Spleen (tissue), 7 donors: ENCODE data around the gene ADAMTS17.

ENCODE experiments used
- CTCF ChIP-seq, 11 experiments: fragments of 200-600 bp in 7 of 11; fragments of 450-650 bp in 4 of 11; sonication (generic) in 4 of 11; IDR thresholded peaks in 8 of 11; conservative IDR thresholded peaks in 3 of 11; 1 replicate in 7 of 11; 2 replicates in 4 of 11; pipeline versions ENCODE4 v1.4.0 to v1.8.0; 2016 to 2021; ENCODE audit warnings: antibody characterized with exemption in 11 of 11, inconsistent platforms in 4 of 11, mild to moderate bottlenecking in 1 of 11
- POLR2A ChIP-seq, 3 donors: fragments of 450-650 bp; IDR thresholded peaks; one replicate each; pipeline ENCODE4 v1.5.1; 2017; ENCODE audit warnings: antibody characterized with exemption in 3 of 3, mild to moderate bottlenecking in 1 of 3
- POLR2AphosphoS5 ChIP-seq, 3 donors: sonication (generic); formaldehyde crosslinking; IDR thresholded peaks; one replicate each; pipeline ENCODE4 v1.5.1; 2017; ENCODE audit warnings: antibody characterized with exemption in 3 of 3
- donor health status: DM: no; HTN: no; CAD: no; lungs with moderate emphysema.
- donor health status: DM: no; HTN: no; CAD: no.
- donor health status: DM: no; HTN: no; CAD: no.

DNA sequence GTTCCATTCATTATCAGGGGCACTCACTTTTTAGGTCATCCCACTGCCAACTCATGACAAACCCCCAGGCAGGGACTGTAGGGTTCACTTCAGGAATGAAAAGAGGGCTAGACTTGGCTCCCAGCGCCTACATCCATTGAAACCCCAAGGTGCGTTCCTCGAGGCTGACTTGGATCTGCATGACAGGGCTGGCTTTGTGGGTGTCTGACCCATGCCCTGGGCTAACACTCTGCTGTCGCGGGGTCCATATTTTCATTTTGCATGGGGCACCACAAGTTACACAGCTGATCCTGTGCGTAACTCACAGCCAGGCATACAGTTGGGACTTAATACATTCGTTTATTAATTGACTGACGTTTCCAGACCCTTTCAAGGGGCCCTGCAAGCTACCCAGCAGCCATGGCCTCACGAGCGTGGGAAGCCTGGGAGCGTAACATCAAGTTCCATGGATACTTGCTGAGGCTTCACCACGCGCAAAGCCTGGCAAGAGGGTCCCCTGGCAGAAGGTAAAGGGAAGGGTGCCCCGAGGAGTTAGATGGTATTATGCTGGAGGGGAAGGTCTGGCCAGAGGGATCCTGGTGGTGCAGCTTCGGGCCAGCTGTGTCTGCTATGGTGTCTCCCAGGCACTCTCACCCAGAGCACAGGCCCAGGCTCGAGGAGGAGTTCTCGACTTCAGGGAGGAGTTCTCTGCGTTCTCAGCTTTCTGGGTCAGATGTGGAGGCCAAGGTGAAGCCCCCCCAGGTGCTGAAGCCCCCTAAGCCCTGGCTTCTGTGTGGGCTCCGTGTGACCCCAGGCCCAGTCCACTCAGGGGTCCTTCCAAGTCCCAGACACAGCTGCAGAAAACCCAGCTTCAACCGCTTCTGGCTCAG, 85.4 kb downstream of the ADAMTS17 start:
- TF ChIP-seq CTCF (IDR thresholded peaks at IDR 0.05 in 8 of 11, conservative IDR thresholded peaks at IDR 0.05 in 3 of 11) (no peak), POLR2A (IDR thresholded peaks at IDR 0.05) (no peak), POLR2AphosphoS5 (IDR thresholded peaks at IDR 0.05) (no peak)
